ENCODE data around the gene SLC1A1. TPM values are rescaled to one million over a fixed set of nuclear protein-coding genes. Genes with fewer than 3 reads are reported as not detected.
A peak's percentile ranks its signal among the peaks of the same experiment; 100 is the strongest.
"Not testable (repeated sequence)": the region's sequence is repeated elsewhere in the genome, so short reads cannot be mapped to it uniquely, and the experiment has no call there.

Gene SLC1A1
- total RNA-seq, 3 donors from 2014 or later = 3.4 to 13.1 (median 7.3) TPM

DNA sequence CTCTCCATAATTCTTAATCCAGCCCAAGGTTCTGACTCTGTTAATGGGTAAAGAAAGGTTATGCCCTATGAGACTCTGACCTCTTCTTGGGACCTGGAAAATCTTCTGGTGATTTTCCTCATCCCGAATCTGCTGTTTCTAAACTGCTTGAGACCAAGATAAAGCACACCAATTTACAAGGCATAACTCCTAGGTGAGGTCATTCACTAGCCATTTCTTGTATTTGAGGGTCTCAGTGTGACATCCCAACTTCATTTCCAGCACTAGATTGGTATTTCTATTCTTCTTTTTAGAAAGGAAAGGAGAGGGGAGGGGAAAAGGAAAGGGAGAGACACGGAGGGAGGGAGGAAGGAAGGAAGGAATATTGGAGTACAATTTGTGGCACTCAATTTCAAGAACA lies 51.6 kb downstream of the SLC1A1 start:
- H3K9me3 ChIP-seq = peaks cover 10 to 13% of the 10 kb centered on the region in 2 donors
- H3K4me3 ChIP-seq = no peak overlapping the region
- no peak overlapping the region for H3K27ac ChIP-seq
- no peak for DNase-seq (ENCODE audit: low spot score in 2 of 2)
- H3K4me1 ChIP-seq = no peaks in the 10 kb centered on the region
- H3K27me3 ChIP-seq = no peaks in the 10 kb centered on the region
- TF ChIP-seq, protein P1, sequence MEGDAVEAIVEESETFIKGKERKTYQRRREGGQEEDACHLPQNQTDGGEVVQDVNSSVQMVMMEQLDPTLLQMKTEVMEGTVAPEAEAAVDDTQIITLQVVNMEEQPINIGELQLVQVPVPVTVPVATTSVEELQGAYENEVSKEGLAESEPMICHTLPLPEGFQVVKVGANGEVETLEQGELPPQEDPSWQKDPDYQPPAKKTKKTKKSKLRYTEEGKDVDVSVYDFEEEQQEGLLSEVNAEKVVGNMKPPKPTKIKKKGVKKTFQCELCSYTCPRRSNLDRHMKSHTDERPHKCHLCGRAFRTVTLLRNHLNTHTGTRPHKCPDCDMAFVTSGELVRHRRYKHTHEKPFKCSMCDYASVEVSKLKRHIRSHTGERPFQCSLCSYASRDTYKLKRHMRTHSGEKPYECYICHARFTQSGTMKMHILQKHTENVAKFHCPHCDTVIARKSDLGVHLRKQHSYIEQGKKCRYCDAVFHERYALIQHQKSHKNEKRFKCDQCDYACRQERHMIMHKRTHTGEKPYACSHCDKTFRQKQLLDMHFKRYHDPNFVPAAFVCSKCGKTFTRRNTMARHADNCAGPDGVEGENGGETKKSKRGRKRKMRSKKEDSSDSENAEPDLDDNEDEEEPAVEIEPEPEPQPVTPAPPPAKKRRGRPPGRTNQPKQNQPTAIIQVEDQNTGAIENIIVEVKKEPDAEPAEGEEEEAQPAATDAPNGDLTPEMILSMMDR (IDR thresholded peaks at IDR 0.05) = no peak
- TF ChIP-seq POLR2AphosphoS5 (IDR thresholded peaks at IDR 0.05) (no peak), POLR2A (IDR thresholded peaks at IDR 0.05) (no peak)
- intact Hi-C loops (cut with DNase I; ENCODE audit: low total_unique reads) = loop anchor here (5.0 kb wide), 1 partner anchor 565 kb away; no protein-coding TSS in a partner anchor
- H3K36me3 ChIP-seq = no peaks in the 10 kb centered on the region

DNA sequence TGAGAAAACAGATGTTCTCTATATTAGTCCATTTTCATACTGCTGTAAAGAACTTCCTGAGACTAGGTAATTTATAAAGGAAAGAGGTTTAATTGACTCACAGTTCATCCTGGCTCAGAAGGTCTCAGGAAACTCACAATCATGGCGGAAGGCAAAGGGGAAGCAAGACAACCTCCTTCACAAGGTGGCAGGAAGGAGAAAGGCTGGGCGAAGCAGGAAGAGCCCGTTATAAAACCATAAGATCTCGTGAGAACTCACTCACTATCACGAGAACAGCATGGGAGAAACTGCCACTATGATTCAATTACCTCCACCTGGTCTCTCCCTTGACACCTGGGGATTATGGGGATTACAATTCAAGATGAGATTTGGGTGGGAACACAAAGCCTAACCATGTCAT lies 54.4 kb downstream of the SLC1A1 start:
- not testable (repeated sequence) for H3K4me1 ChIP-seq; H3K36me3 ChIP-seq; H3K27ac ChIP-seq; H3K27me3 ChIP-seq; DNase-seq (ENCODE audit: low spot score in 2 of 2); H3K4me3 ChIP-seq
- intact Hi-C loops (cut with DNase I; ENCODE audit: low total_unique reads) = loop anchor here (5.0 kb wide), 1 partner anchor 567 kb away; no protein-coding TSS in a partner anchor
- H3K9me3 ChIP-seq = peaks cover 7 to 11% of the 10 kb centered on the region in 2 donors

DNA sequence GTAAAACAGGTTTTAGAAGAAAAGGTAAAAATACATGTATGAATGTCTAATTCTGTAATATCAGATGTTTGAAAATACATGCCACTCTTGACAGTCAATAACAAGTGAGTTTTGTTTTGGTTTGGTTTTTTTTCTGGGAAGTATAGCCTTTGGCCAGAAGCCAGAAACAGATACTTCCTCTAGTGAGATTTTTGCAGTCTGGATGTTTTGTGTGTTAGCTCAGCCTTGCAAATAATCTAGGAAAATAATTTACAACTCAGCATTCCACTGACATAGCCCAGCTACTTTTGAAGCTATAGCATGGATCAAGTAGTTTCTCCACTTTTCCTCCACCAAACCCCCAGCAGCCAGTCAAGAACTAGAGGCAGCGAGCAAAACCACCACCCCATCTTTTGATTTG lies 56.7 kb downstream of the SLC1A1 start:
- Histone ChIP-seq H3K4me1 (no peaks in the 10 kb centered on the region), H3K4me3 (no peak overlapping the region), H3K9me3 (no peaks in the 10 kb centered on the region), H3K27ac (no peak overlapping the region), H3K36me3 (no peaks in the 10 kb centered on the region), H3K27me3 (no peaks in the 10 kb centered on the region)
- DNase-seq (ENCODE audit: low spot score in 2 of 2) = no peak
- intact Hi-C loops (cut with DNase I; ENCODE audit: low total_unique reads) = no loop called here
- no peak for TF ChIP-seq POLR2AphosphoS5 (IDR thresholded peaks at IDR 0.05)
- no peak for TF ChIP-seq POLR2A (IDR thresholded peaks at IDR 0.05)
- TF ChIP-seq, protein P1 (IDR thresholded peaks at IDR 0.05) = no peak

DNA sequence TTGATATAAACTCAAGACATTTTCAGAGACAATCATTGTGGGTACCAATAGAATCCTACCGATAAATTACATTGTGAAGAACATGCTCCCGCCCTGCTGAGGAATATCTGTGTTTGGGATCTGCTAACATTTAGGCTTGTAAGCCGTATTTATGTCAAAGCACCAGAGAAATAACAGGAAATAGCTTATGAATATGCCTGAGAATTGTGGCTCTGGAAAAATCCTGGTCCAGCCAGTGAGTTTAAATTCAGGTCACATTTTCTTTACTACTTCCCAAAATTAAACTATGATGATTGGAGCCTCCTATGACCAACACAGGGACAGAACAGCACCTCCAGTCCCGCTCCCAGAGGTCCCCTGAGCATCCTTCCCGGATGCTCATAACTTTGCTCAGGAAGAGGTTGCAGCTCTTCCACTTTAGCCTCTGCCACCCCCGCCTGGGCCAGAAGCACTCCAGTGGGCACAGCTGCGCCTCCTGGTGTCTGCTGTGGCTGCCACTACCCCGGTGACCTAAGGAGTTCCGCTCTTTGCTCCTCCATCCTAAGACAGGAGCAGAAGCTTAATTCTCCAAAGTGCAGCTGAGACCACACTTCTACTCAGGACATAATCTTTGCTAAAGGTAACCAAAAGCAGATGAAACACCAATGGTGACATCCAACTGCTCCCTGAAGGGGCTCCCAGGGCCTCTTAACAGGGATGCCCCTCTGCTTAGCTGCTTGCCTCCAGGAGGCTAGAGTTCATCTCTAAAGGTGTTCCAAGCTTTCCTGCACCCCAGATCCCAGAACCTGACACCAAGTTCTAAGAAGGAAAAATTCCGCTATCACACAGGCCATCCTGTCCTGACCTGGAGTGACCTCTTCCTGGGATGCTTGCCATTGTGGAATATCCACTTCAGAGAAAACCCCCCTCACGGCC lies 58.8 kb downstream of the SLC1A1 start:
- Histone ChIP-seq H3K27ac (peak overlapping the region in 1 of 2 donors; percentile 30), H3K27me3 (no peaks in the 10 kb centered on the region), H3K36me3 (no peaks in the 10 kb centered on the region), H3K4me3 (no peak overlapping the region), H3K4me1 (no peaks in the 10 kb centered on the region), H3K9me3 (no peaks in the 10 kb centered on the region)
- TF ChIP-seq POLR2AphosphoS5 (IDR thresholded peaks at IDR 0.05) (no peak), POLR2A (IDR thresholded peaks at IDR 0.05) (no peak)
- TF ChIP-seq, protein P1 (IDR thresholded peaks at IDR 0.05) = no peak
- DNase-seq (ENCODE audit: low spot score in 2 of 2) = no peak
- intact Hi-C loops (cut with DNase I; ENCODE audit: low total_unique reads) = no loop called here

DNA sequence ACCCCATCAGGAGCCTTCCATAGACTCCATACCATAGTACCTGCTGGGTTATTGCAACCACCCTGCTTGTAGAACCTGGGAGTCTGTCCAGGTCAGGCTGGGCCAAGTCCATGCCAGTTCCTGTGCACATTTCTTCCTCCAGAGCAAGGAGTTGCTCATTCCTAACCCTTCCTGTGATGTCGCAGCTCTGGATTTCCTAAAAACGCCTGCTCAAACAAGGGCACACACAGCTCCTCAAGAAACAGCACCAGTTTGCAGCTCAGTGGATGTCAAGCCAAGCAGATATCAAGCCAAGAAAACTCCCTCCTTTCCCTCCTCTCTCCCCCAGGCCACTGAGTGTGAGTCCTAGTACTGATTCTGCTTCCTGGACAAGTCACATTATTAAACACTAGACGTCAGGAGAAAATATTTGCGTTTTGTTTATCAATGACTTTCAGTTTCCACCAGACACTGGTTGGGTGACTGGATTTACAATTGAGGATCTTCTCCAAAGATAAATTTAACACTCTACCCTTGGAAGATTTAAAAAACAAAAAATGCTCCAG lies 59.6 kb downstream of the SLC1A1 start:
- TF ChIP-seq POLR2AphosphoS5 (IDR thresholded peaks at IDR 0.05) (no peak), POLR2A (IDR thresholded peaks at IDR 0.05) (no peak)
- TF ChIP-seq, protein P1 (IDR thresholded peaks at IDR 0.05) = no peak
- intact Hi-C loops (cut with DNase I; ENCODE audit: low total_unique reads) = no loop called here
- no peaks in the 10 kb centered on the region for H3K4me1 ChIP-seq
- no peaks in the 10 kb centered on the region for H3K36me3 ChIP-seq
- no peaks in the 10 kb centered on the region for H3K9me3 ChIP-seq
- H3K4me3 ChIP-seq = no peak overlapping the region
- H3K27me3 ChIP-seq = no peaks in the 10 kb centered on the region
- peak overlapping the region in 1 of 2 donors; percentile 15 for H3K27ac ChIP-seq
- DNase-seq (ENCODE audit: low spot score in 2 of 2) = no peak

All from breast epithelium (tissue), 4 donors.